DMS53 (cell line): ENCODE results near the gene PDSS2.
A peak's percentile ranks its signal among the peaks of the same experiment; 100 is the strongest.
"Not testable (repeated sequence)": the region's sequence is repeated elsewhere in the genome, so short reads cannot be mapped to it uniquely, and the experiment has no call there.

ENCODE experiments used
- DNase-seq: peaks from one replicate; lab custom pipeline; 2025; lab: John Stamatoyannopoulos, UW

Gene PDSS2

DNA sequence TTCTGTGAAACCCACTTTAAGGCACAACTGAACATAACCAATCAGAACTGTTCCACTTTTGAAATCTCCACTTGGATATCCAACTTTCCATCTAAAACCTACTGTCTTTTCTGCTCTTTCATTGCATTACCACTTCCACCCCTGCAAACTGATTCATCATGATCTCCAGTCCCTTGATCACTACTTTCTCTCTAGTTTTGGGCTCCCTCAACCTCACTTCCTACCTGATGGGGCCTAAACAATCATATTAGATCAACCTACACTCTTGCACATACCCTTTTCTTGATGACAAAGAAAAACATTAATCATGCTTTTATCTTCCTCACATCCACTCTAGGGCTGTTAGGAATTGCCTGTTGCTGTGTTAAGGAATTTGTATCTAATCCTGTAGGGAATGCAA lies 137.6 kb downstream of the PDSS2 start:
- DNase-seq = no peak

DNA sequence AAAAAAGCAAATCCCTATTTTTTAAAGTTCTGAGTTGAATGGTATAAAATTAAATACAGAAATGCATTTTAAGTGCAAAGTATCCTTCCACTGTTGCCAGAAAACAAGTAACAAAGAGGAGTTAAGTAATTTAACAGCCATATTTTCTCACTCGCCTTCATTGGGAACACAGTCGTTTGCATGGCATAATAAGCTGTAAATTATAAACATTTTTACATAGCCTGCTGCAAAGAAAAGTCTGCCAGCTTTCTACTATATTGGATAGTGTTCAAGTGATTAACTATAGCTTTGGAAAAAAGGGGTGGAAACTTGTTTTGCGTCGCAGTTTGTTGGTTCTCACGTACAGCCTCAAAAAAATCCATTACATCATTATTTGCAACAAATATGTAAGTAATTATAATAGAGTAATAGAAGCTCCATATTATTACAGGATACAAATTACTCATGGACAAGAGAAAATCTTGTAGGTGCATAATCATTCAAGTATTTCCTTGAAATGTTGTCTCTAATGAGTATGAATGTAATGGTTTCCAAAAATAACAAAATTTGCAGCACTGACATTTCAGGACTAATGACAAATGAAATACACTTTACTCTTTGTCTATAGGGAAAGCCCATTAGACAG lies 139.3 kb downstream of the PDSS2 start:
- no peak for DNase-seq

DNA sequence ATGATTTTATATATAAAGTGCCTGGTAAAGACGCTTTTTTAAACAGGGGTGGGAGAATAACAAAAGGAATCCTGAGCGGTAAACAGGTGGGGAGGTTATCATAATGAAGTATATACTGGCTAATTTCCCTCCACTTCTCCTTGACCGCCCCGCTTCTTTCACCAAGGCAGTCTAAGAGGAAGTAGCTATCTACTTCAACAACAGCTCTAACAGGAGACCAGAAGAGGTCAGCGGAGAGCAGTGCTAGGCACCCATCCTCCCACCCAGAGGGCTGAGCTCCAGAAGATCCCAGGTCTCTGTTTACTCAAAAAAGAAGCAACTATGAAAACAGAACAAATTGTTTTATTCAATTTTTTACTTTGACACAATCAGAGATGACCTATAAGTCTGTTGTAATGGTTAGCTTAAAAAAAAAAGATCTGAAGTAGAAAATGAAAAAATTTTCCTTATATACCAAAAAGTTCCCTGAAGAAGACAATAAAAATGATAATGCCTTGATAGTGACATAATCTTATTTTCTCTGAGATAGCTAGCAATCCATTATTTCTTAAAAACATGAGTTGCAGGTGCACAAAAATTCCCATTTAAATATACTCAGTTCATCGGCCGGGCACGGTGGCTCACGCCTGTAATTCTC lies 141.1 kb downstream of the PDSS2 start:
- DNase-seq = peak; percentile 75

DNA sequence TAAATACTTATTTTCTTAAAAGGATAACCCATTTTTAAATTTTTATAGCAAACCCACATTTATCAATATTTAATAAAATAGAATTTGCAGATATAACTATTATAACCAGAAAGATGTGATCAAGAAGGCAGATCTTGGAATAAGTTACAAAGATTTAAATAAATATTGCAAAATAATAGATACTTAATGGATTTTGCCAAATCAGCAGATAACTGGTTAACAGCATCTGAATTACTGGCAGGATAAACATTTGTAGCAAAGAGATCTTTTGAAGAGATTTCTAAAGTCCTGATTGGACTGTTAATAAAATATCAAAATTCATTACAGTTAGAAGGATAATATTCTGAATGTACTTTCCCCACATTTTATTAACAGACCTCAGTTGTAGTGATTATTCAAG lies 144.2 kb downstream of the PDSS2 start:
- no peak for DNase-seq

DNA sequence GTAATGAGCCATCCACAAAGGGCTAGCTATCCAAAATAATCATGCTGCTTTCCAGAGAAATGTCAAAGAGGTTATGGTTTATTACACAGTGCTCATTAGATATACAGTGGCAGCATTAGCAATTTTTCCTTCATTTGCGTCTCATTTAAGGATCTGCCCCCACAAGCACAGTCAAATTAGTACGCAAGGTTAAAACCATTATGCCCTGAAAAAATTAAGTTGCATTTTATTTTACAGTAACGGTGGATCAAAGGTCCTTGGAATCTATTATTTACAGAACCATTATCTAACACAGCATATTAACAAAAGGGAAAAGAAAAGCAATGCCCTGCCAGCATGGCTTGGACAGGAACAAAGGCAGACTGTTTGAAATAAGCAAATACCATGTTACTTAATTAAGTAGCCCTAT lies 144.8 kb downstream of the PDSS2 start:
- DNase-seq = no peak

DNA sequence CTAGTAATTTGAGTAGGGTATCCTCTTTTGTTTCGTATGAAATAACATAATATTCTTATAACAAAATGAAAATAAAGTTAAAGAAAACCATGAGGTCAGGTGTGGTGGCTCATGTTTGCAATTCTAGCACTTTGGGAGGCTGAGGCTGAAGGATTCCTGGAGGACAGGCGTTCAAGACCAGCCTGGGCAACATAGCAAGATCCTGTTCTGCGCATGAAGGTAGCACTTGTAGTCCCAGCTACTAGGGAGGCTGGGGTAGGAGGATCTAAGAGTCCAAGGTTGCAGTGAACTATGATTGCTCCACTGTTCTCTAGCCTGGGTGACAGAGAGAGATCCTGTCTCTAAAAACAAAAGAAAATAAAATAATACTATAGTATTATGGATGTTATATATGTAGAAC lies 145.6 kb downstream of the PDSS2 start:
- no peak for DNase-seq

DNA sequence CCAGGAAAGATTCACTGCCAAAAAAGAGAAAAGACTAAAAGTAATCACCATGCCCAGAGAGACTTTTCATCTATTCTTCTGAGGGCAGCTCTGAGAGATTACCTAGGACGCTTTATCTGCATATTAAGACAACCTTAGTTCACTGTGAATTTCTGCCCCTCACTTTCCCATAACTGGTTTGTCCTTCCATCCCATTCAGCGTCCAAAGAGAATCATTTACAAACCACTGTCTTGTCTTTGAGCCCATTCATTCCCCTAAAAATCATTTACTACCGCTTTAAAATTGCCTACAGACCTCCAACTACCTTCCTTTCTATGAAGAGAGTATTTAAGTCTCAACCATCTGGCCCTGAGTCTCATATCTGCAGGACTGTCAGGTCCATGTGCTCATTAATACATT lies 149.0 kb downstream of the PDSS2 start:
- no peak for DNase-seq

DNA sequence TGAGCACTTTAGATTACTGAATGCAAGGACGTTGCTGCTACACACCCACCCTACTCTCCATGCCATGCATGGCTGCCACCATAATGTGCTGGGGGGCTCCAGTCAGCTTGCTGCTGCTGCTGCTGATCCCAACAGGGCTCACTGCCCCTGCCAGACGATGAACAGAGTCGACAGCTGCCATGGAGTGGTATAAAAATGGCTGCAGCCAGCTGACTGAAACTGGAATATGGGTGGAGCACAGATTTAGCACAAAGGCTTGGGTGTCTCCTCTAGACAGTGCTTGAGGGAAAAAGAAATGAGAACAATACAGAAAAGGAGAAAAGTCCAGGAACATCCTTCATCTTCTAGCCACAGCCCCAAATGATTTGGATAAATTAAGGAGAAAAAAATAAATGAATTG lies 150.7 kb downstream of the PDSS2 start:
- no peak for DNase-seq

DNA sequence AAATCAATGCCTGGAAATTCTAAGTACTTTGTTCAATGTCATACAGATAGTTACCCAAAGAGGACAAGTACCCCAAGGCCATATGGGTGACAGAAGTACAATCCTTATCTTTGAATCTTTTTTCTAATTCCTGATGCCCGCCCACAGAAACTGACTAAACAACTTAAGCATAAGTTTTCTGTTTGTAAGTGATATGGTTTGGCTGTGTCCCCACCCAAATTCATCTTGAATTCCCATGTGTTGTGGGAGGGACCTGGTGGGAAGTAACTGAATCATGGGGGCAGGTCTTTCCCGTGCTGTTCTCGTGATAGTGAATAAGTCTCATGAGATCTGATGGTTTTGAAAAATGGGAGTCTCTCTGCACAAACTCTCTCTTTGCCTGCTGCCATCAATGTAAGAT lies 153.4 kb downstream of the PDSS2 start:
- DNase-seq = not testable (repeated sequence)

DNA sequence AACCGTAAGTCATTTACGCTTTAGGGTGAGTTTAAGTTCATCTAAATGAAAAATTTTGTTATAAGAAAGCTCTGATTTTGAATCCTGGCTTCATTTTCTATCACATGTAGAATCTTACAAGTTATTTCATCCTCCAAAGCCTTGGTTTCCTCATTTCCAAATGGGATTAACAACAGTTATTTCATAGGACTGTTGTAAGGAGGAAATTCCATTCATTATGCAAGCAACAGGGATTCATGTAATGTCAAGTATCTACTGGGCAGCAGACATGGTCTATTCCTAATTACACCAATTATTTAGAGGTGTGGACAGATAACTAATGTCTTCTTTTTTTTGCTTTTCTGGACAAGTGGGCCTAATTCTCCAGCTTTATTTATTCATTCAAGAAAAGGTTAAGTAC lies 154.0 kb downstream of the PDSS2 start:
- no peak for DNase-seq

DNA sequence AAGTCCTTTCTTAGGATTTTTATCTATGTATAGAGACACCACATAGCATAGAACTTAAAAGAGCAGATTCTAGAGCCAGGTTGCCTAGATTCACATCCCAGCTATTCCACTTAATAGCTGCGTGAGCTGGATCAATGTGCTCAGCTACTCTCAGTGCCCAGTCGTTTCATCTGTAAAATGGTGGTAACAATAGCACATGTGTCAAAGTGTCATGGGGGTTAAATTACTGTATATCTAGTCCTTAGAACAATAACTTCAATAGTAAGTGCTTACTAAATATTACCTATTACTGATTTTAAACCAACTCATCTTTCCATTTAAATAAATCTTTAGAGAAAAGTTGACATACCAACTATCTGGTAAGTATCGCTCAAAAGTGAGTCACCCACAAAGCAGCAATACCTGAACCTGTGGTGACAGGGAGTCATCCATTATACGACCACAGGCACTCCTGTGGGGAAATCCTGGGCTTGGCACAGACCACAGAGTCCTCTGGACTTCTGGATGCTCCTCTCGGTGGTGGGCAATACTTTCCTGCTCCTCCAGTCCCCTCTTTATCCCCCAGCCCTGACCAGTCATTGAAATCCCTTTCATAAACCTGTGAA lies 154.8 kb downstream of the PDSS2 start:
- DNase-seq = no peak

DNA sequence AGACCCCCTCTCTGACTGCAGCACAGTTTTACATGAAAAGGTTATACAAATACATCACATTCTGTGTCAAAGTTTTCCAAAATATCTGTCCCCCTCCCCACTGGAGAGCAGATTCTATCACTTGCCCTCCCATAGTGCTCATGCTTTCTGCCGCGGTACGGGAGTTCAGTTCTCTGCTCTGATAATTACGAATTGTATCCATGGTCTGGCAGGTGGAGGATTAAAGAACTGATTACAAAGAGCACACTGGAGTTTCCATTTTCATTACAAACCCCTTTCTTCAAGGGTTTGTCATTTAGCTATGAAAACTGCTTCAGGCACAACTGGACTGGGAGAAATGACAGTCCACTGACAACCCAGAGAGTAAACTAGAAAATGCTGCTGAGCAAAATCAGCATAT lies 166.0 kb downstream of the PDSS2 start:
- no peak for DNase-seq

DNA sequence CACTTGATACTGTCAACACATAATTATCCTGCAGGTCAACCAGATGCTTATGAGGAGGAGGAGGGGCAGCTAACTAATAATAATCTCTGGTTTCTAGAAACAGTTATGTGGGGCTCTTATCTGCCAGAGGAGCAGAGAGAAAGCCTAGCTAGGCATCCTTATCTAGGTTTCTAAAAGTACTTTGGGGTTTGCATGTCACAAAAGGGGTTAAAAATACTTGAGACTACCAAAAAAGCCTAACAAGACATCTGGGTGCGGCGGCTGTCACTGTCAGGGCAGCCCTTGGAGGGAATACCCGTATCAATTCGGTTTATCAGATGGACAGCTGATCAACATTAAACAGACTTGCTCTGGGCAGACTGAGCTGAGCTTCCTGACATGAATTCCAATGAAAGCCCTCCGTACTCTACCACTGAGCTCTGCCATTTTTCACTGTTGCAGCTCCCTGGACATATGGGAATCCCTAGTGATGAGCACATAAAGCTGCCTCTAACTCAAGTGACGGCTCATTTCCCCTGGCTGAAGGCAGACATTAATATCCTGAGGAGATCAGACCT lies 166.6 kb downstream of the PDSS2 start:
- DNase-seq = no peak

DNA sequence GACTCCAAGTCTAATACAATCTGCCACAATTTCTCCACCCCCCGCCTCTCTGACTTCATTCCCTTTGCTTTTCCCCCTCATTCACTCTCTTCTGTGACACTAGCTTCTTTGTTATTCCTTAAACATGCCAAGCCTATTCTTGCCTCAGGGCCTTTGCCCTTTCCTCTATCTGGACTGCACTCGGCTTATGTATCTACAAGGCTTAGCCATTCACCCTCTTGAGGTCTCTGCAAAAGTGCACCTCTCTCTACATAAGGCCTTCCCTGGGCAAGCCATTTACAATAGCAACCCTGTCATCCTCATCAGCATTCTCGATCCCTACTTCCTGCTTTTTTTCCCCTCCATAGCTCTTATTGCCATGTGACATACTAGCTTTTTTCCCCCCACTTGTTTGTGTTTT lies 168.9 kb downstream of the PDSS2 start:
- DNase-seq = no peak

DNA sequence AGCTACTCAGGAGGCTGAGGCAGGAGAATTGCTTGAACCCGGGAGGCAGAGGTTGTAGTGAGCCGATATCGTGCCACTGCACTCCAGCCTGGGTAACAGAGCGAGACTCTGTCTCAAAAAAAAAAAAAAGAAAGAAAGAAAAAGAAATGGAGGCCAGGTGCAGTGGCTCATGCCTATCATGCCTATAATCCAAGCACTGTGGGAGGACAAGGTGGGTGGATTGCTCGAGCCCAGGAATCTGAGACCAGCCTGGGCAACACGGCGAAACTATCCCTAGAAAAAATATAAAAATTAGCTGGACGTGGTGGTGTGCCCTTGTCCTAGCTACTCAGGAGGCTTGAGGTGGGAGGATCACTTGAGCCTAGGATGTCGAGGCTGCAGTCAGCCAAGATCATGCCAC lies 170.1 kb downstream of the PDSS2 start:
- DNase-seq = not testable (repeated sequence)

DNA sequence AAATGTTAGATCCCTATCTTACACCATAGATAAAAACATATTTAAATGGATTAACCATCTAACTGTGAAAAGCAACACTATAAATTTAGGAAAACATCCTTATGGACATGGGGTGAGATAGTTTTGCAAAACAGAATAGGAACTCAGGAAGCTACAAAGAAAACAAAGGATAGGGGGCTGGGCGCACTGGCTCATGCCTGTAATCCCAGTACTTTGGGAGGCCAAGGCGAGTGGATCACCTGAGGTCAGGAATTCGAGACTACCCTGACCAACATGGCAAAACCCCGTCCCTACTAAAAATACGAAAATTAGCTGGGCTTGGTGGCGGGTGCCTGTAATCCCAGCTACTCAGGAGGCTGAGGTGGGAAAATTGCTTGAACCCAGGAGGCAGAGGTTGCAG lies 173.7 kb downstream of the PDSS2 start:
- DNase-seq = not testable (repeated sequence)

DNA sequence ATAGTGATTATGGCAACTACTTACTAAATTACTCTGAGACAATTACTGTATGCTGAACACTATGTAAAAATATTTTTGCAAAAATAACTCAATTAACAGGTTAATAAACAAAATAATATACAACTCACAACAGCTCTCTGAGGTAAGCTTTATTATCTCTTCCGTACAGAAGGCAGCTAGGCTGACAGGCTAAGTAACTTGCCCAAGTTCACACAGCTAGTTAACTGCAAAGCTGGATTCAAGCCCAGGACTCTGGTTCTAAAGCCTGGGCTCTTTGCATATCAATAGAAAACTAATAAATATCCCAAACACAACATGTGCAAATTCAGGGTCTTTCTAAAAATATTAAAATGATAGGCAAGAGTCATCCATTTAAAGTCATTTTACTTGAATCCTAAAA lies 174.6 kb downstream of the PDSS2 start:
- DNase-seq = no peak

DNA sequence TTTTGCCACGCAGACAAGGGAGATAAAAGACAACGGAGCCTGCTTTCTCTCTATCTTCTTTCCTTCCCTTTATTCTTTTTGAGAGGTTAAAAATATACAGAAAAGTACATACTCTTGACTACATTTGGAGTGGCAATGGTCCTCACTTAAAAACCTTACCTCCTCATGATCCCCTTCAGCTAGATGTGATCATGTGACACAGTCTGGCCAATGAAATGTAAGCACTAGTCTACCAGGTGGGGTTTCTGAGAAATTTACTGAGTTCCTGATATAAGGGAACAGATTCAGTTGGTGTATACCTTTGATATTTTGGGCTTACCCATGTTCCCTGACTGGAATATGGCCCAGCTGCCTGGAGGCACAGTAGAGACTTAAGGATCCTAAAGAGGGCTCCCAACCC lies 178.6 kb downstream of the PDSS2 start:
- no peak for DNase-seq

DNA sequence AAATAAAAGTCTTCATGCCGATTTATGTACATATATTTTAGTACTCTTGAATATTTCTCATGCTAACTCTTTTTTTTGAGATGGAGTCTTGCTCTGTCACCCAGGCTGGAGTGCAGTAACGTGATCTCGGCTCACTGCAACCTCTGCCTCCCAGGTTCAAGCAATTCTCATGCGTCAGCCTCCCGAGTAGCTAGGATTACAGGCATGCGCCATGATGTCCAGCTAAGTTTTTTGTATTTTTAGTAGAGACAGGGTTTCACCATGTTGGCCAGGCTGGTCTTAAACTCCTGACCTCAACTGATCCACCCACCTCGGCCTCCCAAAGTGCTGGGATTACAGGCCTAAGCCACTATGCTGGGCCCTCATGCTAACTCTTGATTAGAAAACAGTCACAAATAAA lies 179.4 kb downstream of the PDSS2 start:
- DNase-seq = not testable (repeated sequence)

DNA sequence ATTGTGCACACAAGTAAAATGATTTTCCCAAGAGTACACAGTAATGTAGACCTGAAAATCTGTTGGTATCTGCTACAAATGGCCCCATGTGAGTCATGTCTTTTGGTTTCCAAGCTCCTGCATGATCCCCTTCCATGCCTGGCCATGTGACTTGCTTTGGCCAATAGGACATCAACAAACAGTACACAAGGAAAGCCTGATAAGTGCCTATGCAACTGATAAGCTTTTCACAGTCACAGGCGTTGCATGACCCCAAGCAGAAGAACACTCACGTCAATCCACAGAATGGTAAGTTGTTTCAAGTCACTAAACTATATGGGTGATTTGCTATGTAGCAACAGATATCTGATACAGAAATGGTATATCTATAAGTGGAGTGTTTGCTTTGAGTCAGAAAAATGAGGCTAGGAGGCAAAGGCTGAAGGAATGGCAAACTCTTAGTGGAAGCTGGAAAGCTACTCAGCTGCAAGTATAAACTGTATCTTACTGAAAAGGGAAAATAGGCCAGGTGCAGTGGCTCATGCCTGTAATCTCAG lies 184.0 kb downstream of the PDSS2 start:
- peak; percentile 84 for DNase-seq

DNA sequence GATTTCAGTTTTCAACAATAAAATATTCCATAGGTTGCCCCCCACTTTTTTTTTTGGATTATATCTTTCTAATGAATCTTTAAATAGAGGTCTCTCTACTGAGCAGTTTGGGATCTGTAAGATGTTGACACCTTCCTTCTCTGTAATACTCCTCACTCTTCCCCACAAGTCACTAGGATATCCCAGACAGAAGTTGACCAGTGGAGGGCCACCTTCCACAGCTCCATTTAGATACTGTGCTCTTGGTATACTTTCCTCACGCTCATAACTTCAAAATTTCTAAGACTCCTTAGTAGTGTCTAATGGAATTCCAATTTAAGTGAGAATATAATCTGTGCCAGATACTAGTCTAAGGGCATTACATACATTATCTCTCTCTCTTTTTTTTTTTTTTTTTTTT lies 185.1 kb downstream of the PDSS2 start:
- DNase-seq = no peak

DNA sequence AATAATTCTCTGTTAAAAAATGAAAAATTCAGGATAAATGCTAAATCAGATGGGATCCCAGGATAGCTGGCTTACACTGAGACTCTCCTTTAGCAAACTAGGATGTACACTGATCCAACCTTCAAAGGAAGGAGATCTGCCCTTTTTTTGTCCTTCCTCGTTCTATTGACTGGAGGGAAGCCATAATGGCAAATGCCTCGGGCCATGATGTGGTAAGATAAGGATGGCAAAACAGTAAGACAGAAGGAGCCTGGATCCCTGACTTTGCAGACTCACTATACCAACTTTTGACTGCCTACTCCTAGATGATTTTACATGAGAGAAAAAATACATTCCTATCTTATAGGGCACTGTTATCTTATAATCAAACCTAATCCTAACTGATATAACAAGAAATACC lies 187.1 kb downstream of the PDSS2 start:
- no peak for DNase-seq

DNA sequence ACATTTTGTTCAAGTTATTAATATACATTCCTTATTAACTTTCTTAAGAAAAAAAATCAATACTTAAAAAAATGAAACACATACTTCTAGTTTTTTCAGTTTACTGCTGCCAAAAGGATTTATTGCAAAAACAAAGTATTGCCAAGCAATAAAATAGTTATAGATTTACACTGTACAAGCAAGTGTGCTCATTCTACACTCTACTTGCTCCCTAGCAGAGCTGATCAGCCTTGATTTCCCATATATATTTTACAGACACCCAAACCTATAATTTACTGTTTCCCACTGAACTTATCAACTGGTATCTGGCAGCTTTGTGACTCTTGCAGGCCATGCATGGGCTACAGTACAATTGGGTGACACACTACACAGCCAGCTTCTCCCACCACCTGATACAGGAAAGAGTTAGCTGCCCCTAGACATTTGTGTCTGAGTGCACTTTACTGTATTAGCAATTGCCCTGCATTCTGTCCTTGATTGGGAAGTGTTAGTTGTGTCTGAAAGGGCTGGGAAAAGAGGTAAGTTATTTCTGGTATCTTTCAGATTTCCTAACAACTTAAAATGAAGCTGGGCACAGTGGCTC lies 188.1 kb downstream of the PDSS2 start:
- DNase-seq = no peak
